ENCODE data around the gene ADGRD1.

DNA sequence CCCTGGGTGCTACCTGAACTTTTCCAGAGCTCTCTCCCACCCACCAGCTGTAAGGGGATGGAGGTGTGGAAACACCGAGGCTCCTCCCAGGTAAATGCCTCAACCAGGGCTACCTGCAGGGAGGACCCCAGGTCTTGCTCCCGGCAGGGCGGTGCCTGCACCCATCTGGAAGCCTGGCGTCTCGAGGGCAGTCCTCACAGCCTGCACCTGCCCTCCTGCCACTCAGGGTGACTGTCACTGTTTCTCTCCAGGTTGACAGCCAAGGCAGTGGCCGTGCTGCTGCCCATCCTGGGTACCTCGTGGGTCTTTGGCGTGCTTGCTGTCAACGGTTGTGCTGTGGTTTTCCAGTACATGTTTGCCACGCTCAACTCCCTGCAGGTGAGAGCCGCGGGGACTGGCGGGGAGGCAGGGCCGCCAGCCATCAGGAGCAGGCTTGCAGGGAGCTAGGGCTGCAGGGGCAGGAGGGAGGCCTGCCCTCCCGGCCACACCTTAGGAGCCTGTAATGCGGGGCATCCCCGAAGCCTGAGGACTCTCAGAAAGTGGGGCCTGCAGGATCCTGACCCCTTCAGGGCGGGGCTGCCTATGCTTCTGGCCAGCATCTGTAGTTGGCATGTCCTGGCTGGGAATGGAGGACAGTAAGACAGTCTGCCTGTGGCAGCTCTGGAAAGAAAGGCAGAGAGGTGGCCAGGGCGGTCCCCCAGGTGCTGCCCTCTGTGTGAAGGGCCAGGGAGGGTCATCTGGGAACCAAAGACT lies 182.3 kb downstream of the ADGRD1 start:
- TF ChIP-seq POLR2A (IDR thresholded peaks at IDR 0.05; ENCODE audit: extremely low read depth, insufficient read length) (no peak), MYC (IDR thresholded peaks at IDR 0.05; ENCODE audit: low read depth, low read length) (no peak), CTCF (IDR thresholded peaks at IDR 0.05; ENCODE audit: low read depth, low read length) (no peak), MAX (IDR thresholded peaks at IDR 0.05; ENCODE audit: low read depth, low read length) (no peak)

Data from NB4 (cell line).